Mesenteric fat pad (tissue), 1 donor: Measurements from ENCODE around the gene BEND7. TPM values are rescaled to one million over a fixed set of nuclear protein-coding genes. Genes with fewer than 3 reads are reported as not detected.
"Not testable (repeated sequence)": the region's sequence is repeated elsewhere in the genome, so short reads cannot be mapped to it uniquely, and the experiment has no call there.

Source experiments
- DNase-seq: peaks from one replicate; pipeline ENCODE4 v3.0.0-alpha.2; 2020; ENCODE audit warnings: low spot score
- long read RNA-seq: library from polyadenylated mRNA; unstranded; transcript quantifications from one replicate; pipeline ENCODE4 v2.0.0, GENCODE V29; 2020
- total RNA-seq: library from RNA; stranded (reverse); fragmentation: NEBNext Ultra II Directional; extraction: Animal tissue kit (Norgen Biotek cat#: 25700); gene quantifications from one replicate; pipeline ENCODE4 v1.2.1, GENCODE V29; 2021
- donor health status: DM: yes; HTN: yes; CAD: no.

Gene BEND7
- total RNA-seq: 26.8 TPM
- long read RNA-seq, partial matches to known transcripts: 3 of 9 reads
- long read RNA-seq, other reads (novel, unspliced or antisense): 5 of 9 reads

- no peak for DNase-seq
Measured at GRCh38 chr10:13528875-13529713, at the start of gene BEND7. Gene BEND7 (minus strand): TSS chr10:13529014. CDS start chr10:13528533, 481 bp downstream.

- DNase-seq: no peak
Measured at GRCh38 chr10:13573960-13574359, 45.1 kb upstream of the BEND7 start.

- DNase-seq: no peak
Measured at GRCh38 chr10:13571541-13571940, 42.7 kb upstream of the BEND7 start.

GRCh38 chr10:13567030-13567429 is 38.2 kb upstream of the BEND7 start:
- no peak for DNase-seq

- no peak for DNase-seq
Measured at GRCh38 chr10:13564576-13564975, 35.8 kb upstream of the BEND7 start.

GRCh38 chr10:13563481-13564445 is 34.9 kb upstream of the BEND7 start:
- DNase-seq: no peak

- DNase-seq: no peak
Measured at GRCh38 chr10:13560597-13560996, 31.8 kb upstream of the BEND7 start.

GRCh38 chr10:13559124-13559700 is 30.4 kb upstream of the BEND7 start:
- no peak for DNase-seq

GRCh38 chr10:13555884-13556510 is 27.2 kb upstream of the BEND7 start:
- DNase-seq: no peak

GRCh38 chr10:13550802-13551201 is 22.0 kb upstream of the BEND7 start:
- no peak for DNase-seq

- no peak for DNase-seq
Measured at GRCh38 chr10:13542533-13542932, 13.7 kb upstream of the BEND7 start.

- not testable (repeated sequence) for DNase-seq
Measured at GRCh38 chr10:13537985-13538384, 9.2 kb upstream of the BEND7 start.

GRCh38 chr10:13536674-13537366 is 8.0 kb upstream of the BEND7 start:
- no peak for DNase-seq

GRCh38 chr10:13535346-13535745 is 6.5 kb upstream of the BEND7 start:
- DNase-seq: no peak

GRCh38 chr10:13529714-13529973 is 830 bp upstream of the BEND7 start:
- no peak for DNase-seq

GRCh38 chr10:13528123-13528874 is 515 bp downstream of the BEND7 start:
- DNase-seq: no peak

- no peak for DNase-seq
Measured at GRCh38 chr10:13527864-13528122, 1.0 kb downstream of the BEND7 start.

- no peak for DNase-seq
Measured at GRCh38 chr10:13526948-13527863, 1.6 kb downstream of the BEND7 start.

- DNase-seq: no peak
Measured at GRCh38 chr10:13525663-13526062, 3.2 kb downstream of the BEND7 start.
